SK-N-SH (cell line): ENCODE data around the gene DDO.

Experiments
- CHD2 ChIP-seq: fragments of 150-350 bp; IDR thresholded peaks from 2 replicates; pipeline ENCODE4 v1.6.1; 2018; ENCODE audit warnings: low read length; ENCODE audit not compliant: partially characterized antibody
- CTCF ChIP-seq: fragments of 200-600 bp; sonication (generic); IDR thresholded peaks from 2 replicates; pipeline ENCODE4 v1.6.1; 2017; ENCODE audit warnings: antibody characterized with exemption, mild to moderate bottlenecking, moderate library complexity
- EP300 ChIP-seq, 2 experiments: IDR thresholded peaks; 2 replicates each; pipeline versions ENCODE4 v1.4.0 to v1.6.1; 2012; ENCODE audit warnings: borderline replicate concordance in 1 of 2, low read depth in 1 of 2, low read length in 1 of 2
- FOSL2 ChIP-seq: IDR thresholded peaks from 2 replicates; pipeline ENCODE4 v1.4.0; 2012; ENCODE audit warnings: low read depth, mild to moderate bottlenecking, moderate library complexity, borderline replicate concordance
- GATA2 ChIP-seq: sonication (generic); formaldehyde crosslinking; IDR thresholded peaks from 2 replicates; pipeline ENCODE4 v1.5.0; 2020; ENCODE audit warnings: mild to moderate bottlenecking, missing genetic modification reagents
- RCOR1 ChIP-seq: fragments of 150-350 bp; IDR thresholded peaks from 2 replicates; pipeline ENCODE4 v1.6.1; 2017; ENCODE audit warnings: antibody characterized with exemption, low read length
- TAF1 ChIP-seq: IDR thresholded peaks from 2 replicates; pipeline ENCODE4 v1.6.1; 2012; ENCODE audit warnings: low read depth, mild to moderate bottlenecking, low read length, moderate library complexity, borderline replicate concordance
- USF2 ChIP-seq: fragments of 150-350 bp; IDR thresholded peaks from 2 replicates; pipeline ENCODE4 v1.6.1; 2017; ENCODE audit warnings: antibody characterized with exemption, low read length, low read depth, borderline replicate concordance
- YY1 ChIP-seq: IDR thresholded peaks from 2 replicates; pipeline ENCODE4 v1.4.0; 2012; ENCODE audit warnings: low read depth, mild to moderate bottlenecking
- TF ChIP-seq, protein P1 (sequence below): IDR thresholded peaks from 2 replicates; pipeline ENCODE4 v1.6.1; 2012; ENCODE audit warnings: mild to moderate bottlenecking, low read depth, low read length, moderate library complexity

GRCh38 chr6:110401585-110402176 lies 13.7 kb downstream of the DDO start:
- TF ChIP-seq, protein P1, sequence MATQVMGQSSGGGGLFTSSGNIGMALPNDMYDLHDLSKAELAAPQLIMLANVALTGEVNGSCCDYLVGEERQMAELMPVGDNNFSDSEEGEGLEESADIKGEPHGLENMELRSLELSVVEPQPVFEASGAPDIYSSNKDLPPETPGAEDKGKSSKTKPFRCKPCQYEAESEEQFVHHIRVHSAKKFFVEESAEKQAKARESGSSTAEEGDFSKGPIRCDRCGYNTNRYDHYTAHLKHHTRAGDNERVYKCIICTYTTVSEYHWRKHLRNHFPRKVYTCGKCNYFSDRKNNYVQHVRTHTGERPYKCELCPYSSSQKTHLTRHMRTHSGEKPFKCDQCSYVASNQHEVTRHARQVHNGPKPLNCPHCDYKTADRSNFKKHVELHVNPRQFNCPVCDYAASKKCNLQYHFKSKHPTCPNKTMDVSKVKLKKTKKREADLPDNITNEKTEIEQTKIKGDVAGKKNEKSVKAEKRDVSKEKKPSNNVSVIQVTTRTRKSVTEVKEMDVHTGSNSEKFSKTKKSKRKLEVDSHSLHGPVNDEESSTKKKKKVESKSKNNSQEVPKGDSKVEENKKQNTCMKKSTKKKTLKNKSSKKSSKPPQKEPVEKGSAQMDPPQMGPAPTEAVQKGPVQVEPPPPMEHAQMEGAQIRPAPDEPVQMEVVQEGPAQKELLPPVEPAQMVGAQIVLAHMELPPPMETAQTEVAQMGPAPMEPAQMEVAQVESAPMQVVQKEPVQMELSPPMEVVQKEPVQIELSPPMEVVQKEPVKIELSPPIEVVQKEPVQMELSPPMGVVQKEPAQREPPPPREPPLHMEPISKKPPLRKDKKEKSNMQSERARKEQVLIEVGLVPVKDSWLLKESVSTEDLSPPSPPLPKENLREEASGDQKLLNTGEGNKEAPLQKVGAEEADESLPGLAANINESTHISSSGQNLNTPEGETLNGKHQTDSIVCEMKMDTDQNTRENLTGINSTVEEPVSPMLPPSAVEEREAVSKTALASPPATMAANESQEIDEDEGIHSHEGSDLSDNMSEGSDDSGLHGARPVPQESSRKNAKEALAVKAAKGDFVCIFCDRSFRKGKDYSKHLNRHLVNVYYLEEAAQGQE: no peak
- TF ChIP-seq TAF1: no peak
- TF ChIP-seq CTCF: no peak
- TF ChIP-seq CHD2: no peak
- no peak for TF ChIP-seq YY1
- no peak for TF ChIP-seq USF2
- TF ChIP-seq EP300 (IDR thresholded peaks at IDR 0.05; ENCODE audit: borderline replicate concordance in 1 of 2, low read depth in 1 of 2, low read length in 1 of 2): no peak
- no peak for TF ChIP-seq GATA2 (CRISPR knock-in tag)
- TF ChIP-seq FOSL2: no peak
- TF ChIP-seq RCOR1: no peak
